ENCODE results near the gene EPC2. TPM values are rescaled to one million over a fixed set of nuclear protein-coding genes. Genes with fewer than 3 reads are reported as not detected.
"Not testable (repeated sequence)": the region's sequence is repeated elsewhere in the genome, so short reads cannot be mapped to it uniquely, and the experiment has no call there.

EPC2 gene
- total RNA-seq, 3 donors from 2014 or later, result 30.5 to 58.5 (median 44.2) TPM

- intact Hi-C loops (cut with DNase I; ENCODE audit: low total_unique reads), result no loop called here
- Histone ChIP-seq H3K36me3 (no peaks in the 10 kb centered on the region), H3K27me3 (no peaks in the 10 kb centered on the region), H3K27ac (no peak overlapping the region), H3K4me1 (no peaks in the 10 kb centered on the region), H3K9me3 (no peaks in the 10 kb centered on the region), H3K4me3 (no peak overlapping the region)
- TF ChIP-seq POLR2A (IDR thresholded peaks at IDR 0.05), result no peak
- TF ChIP-seq POLR2AphosphoS5 (IDR thresholded peaks at IDR 0.05), result no peak
- no peak for TF ChIP-seq CTCF (IDR thresholded peaks at IDR 0.05)
- DNase-seq (ENCODE audit: low spot score in 2 of 2), result no peak
Measured at GRCh38 chr2:148770047-148770446, 125.5 kb downstream of the EPC2 start.

GRCh38 chr2:148781544-148781943 is 137.0 kb downstream of the EPC2 start:
- H3K27ac ChIP-seq, result no peak overlapping the region
- no peaks in the 10 kb centered on the region for H3K27me3 ChIP-seq
- no peaks in the 10 kb centered on the region for H3K4me1 ChIP-seq
- no peak overlapping the region for H3K4me3 ChIP-seq
- intact Hi-C loops (cut with DNase I; ENCODE audit: low total_unique reads), result no loop called here
- no peak for DNase-seq (ENCODE audit: low spot score in 2 of 2)
- H3K36me3 ChIP-seq, result no peaks in the 10 kb centered on the region
- H3K9me3 ChIP-seq, result no peaks in the 10 kb centered on the region
- no peak for TF ChIP-seq POLR2AphosphoS5 (IDR thresholded peaks at IDR 0.05)

GRCh38 chr2:148789059-148789458 is 144.5 kb downstream of the EPC2 start:
- H3K27me3 ChIP-seq, result no peaks in the 10 kb centered on the region
- H3K4me3 ChIP-seq, result no peak overlapping the region
- TF ChIP-seq POLR2AphosphoS5 (IDR thresholded peaks at IDR 0.05), result no peak
- no peak for TF ChIP-seq CTCF (IDR thresholded peaks at IDR 0.05)
- no peak for TF ChIP-seq POLR2A (IDR thresholded peaks at IDR 0.05)
- no peaks in the 10 kb centered on the region for H3K4me1 ChIP-seq
- H3K9me3 ChIP-seq, result no peaks in the 10 kb centered on the region
- intact Hi-C loops (cut with DNase I; ENCODE audit: low total_unique reads), result no loop called here
- no peak overlapping the region for H3K27ac ChIP-seq
- no peaks in the 10 kb centered on the region for H3K36me3 ChIP-seq
- no peak for DNase-seq (ENCODE audit: low spot score in 2 of 2)

GRCh38 chr2:148790172-148790571 is 145.6 kb downstream of the EPC2 start:
- H3K27me3 ChIP-seq; H3K4me1 ChIP-seq; H3K9me3 ChIP-seq; H3K4me3 ChIP-seq; intact Hi-C loops (cut with DNase I; ENCODE audit: low total_unique reads); H3K36me3 ChIP-seq; DNase-seq (ENCODE audit: low spot score in 2 of 2); H3K27ac ChIP-seq: not testable (repeated sequence)

- Histone ChIP-seq H3K27me3 (no peaks in the 10 kb centered on the region), H3K4me1 (no peaks in the 10 kb centered on the region), H3K36me3 (no peaks in the 10 kb centered on the region), H3K27ac (no peak overlapping the region), H3K9me3 (no peaks in the 10 kb centered on the region), H3K4me3 (no peak overlapping the region)
- intact Hi-C loops (cut with DNase I; ENCODE audit: low total_unique reads), result no loop called here
- no peak for TF ChIP-seq POLR2AphosphoS5 (IDR thresholded peaks at IDR 0.05)
- no peak for TF ChIP-seq CTCF (IDR thresholded peaks at IDR 0.05)
- TF ChIP-seq POLR2A (IDR thresholded peaks at IDR 0.05), result no peak
- DNase-seq (ENCODE audit: low spot score in 2 of 2), result no peak
Measured at GRCh38 chr2:148794558-148794957, 150.0 kb downstream of the EPC2 start.

DNA sequence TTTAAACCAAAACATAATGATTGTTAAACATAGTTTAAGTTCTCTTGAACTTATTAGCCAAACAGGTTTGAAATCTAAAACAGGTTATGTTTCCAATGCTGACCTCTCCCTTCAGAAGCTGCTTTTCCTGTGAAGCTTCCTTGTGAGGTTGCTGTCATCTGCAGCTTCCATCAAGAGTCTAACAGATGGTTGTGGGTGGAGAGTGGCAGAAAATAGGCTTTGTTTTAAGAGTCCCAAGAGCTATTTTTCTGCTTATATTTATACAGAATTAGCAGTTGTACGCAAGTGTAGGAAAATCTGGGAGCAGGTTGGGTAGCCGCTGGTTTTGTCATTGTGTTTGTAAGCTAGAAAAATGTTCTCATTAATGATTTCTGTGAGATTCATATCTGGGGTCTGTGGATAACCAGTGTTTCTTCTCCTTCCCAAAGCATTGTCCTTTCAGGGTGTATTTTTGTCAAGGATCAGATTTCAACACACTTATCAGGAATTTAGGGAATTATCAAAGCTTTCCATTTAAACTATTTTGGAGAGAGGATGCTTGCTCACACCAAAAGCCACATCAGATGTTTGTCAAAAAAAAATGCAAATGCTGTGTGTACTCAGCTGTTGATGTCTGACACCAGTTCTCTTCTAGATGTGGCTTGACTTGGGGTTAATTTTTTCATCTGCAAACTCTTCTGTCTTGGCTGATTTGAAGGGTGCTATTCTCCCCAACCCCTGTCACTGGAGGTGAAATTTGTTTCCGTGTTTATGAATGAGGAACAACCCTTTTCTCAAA is 152.4 kb downstream of the EPC2 start:
- Histone ChIP-seq H3K36me3 (no peaks in the 10 kb centered on the region), H3K27ac (no peak overlapping the region), H3K27me3 (no peaks in the 10 kb centered on the region), H3K4me3 (no peak overlapping the region), H3K9me3 (no peaks in the 10 kb centered on the region), H3K4me1 (no peaks in the 10 kb centered on the region)
- DNase-seq (ENCODE audit: low spot score in 2 of 2), result no peak
- intact Hi-C loops (cut with DNase I; ENCODE audit: low total_unique reads), result no loop called here
- TF ChIP-seq POLR2A (IDR thresholded peaks at IDR 0.05), result no peak
- no peak for TF ChIP-seq POLR2AphosphoS5 (IDR thresholded peaks at IDR 0.05)
- TF ChIP-seq CTCF (IDR thresholded peaks at IDR 0.05), result no peak

All from breast epithelium (tissue), 4 donors.